K562 (cell line): Measurements from ENCODE around the gene SETD4. TPM values are rescaled to one million over a fixed set of nuclear protein-coding genes. Genes with fewer than 3 reads are reported as not detected.

Experiments
- CC2D1A ChIP-seq: fragments of 450-650 bp; IDR thresholded peaks from 2 replicates; pipeline ENCODE4 v1.6.1; 2017; ENCODE audit warnings: mild to moderate bottlenecking
- DEAF1 ChIP-seq: fragments of 450-650 bp; formaldehyde crosslinking; IDR thresholded peaks from 2 replicates; pipeline ENCODE4 v1.4.0; 2020; ENCODE audit warnings: mild to moderate bottlenecking, moderate library complexity
- FOXA3 ChIP-seq, 2 experiments: fragments of 450-650 bp in 1 of 2; sonication (generic) in 1 of 2; formaldehyde crosslinking; IDR thresholded peaks in 1 of 2; conservative IDR thresholded peaks in 1 of 2; 2 replicates each; pipeline versions ENCODE4 v1.4.0 to v1.8.0; 2020 to 2022; ENCODE audit warnings: mild to moderate bottlenecking in 2 of 2, missing genetic modification reagents in 1 of 2
- FUS ChIP-seq: fragments of 200-400 bp; formaldehyde crosslinking; optimal IDR thresholded peaks from 2 replicates; pipeline ENCODE3; 2017; ENCODE audit warnings: low read depth, low read length
- HDAC8 ChIP-seq: fragments of 450-650 bp; IDR thresholded peaks from 2 replicates; pipeline ENCODE4 v1.6.1; 2016; ENCODE audit warnings: mild to moderate bottlenecking, missing genetic modification characterization, moderate library complexity, missing compliant biosample characterization
- HMG20A ChIP-seq: fragments of 450-650 bp; formaldehyde crosslinking; conservative IDR thresholded peaks from 2 replicates; pipeline ENCODE4 v1.4.0; 2020; ENCODE audit warnings: mild to moderate bottlenecking, mixed read lengths
- ILF3 ChIP-seq: fragments of 450-650 bp; IDR thresholded peaks from 2 replicates; pipeline ENCODE4 v1.6.1; 2018; ENCODE audit warnings: antibody characterized with exemption, mild to moderate bottlenecking, moderate library complexity, borderline replicate concordance
- KAT2B ChIP-seq: IDR thresholded peaks from one replicate; pipeline ENCODE4 v1.6.1; 2012; ENCODE audit warnings: low read depth, mild to moderate bottlenecking, control low read depth, inconsistent platforms, low read length, moderate library complexity
- MED1 ChIP-seq: sonication (generic); formaldehyde crosslinking; IDR thresholded peaks from 2 replicates; pipeline ENCODE4 v1.8.1; 2023; ENCODE audit warnings: missing genetic modification reagents, borderline replicate concordance
- MEF2D ChIP-seq: conservative IDR thresholded peaks from 2 replicates; pipeline ENCODE4 v1.6.1; 2016; ENCODE audit warnings: low read depth, missing genetic modification characterization, missing compliant biosample characterization
- MTA3 ChIP-seq: fragments of 450-650 bp; formaldehyde crosslinking; IDR thresholded peaks from 2 replicates; pipeline ENCODE4 v1.6.1; 2017; ENCODE audit warnings: mild to moderate bottlenecking, borderline replicate concordance
- NFE2 ChIP-seq: IDR thresholded peaks from 2 replicates; pipeline ENCODE4 v1.6.1; 2014; ENCODE audit warnings: antibody characterized with exemption, low read depth
- RUNX1 ChIP-seq: sonication (generic); IDR thresholded peaks from 2 replicates; pipeline ENCODE4 v1.6.1; 2016; ENCODE audit warnings: antibody characterized with exemption, low read depth
- SPI1 ChIP-seq: IDR thresholded peaks from 2 replicates; pipeline ENCODE4 v1.6.1; 2011; ENCODE audit warnings: low read depth, low read length, control low read depth, borderline replicate concordance
- TCF15 ChIP-seq: fragments of 250-450 bp; sonication (Bioruptor Pico); IDR thresholded peaks from 2 replicates; pipeline ENCODE4 v1.8.0; 2022; ENCODE audit warnings: moderate library complexity, mild to moderate bottlenecking, inconsistent platforms
- ZNF121 ChIP-seq: sonication (generic); formaldehyde crosslinking; conservative IDR thresholded peaks from 2 replicates; pipeline ENCODE4 v1.8.0; 2022; ENCODE audit warnings: missing genetic modification reagents
- ZNF311 ChIP-seq: fragments of 250-450 bp; sonication (Bioruptor Pico); IDR thresholded peaks from 2 replicates; pipeline ENCODE4 v1.4.0; 2020; ENCODE audit warnings: mild to moderate bottlenecking, moderate library complexity
- ZNF324 ChIP-seq: fragments of 250-450 bp; sonication (Bioruptor Pico); IDR thresholded peaks from 2 replicates; pipeline ENCODE4 v1.4.0; 2020; ENCODE audit warnings: mild to moderate bottlenecking
- ZNF584 ChIP-seq: fragments of 200-800 bp; sonication (Bioruptor generic); IDR thresholded peaks from 2 replicates; pipeline ENCODE4 v1.6.1; 2016; ENCODE audit warnings: low read depth, mild to moderate bottlenecking, missing genetic modification characterization, missing compliant biosample characterization
- ZNF592 ChIP-seq: fragments of 450-650 bp; IDR thresholded peaks from 2 replicates; pipeline ENCODE4 v1.6.1; 2017; ENCODE audit warnings: antibody characterized with exemption, mild to moderate bottlenecking
- polyA plus RNA-seq, 8 experiments: library from polyadenylated mRNA; depleted of rRNA in 4 of 8; stranded (reverse) in 5 of 8; unstranded in 3 of 8; fragments of >200 nt; fragmentation: Nextera tagmentation in 2 of 8; fragmentation: Illumina TruSeq in 1 of 8; extraction: Ambion mirVana in 2 of 8; extraction: Trizol in 1 of 8; gene quantifications; 2 replicates each; pipeline versions ENCODE4 v1.2.1 to v1.2.3, GENCODE V29; 2011 to 2014; ENCODE audit warnings: inconsistent platforms in 1 of 8, missing spikeins in 1 of 8
- total RNA-seq, 7 experiments: library from RNA; depleted of rRNA in 6 of 7; stranded (reverse); fragments of >200 nt in 6 of 7; fragmentation: Illumina TruSeq in 2 of 7; extraction: Trizol in 2 of 7; gene quantifications; 2 replicates each; pipeline versions ENCODE4 v1.2.1 to v1.2.3, GENCODE V29; 2011 to 2021; ENCODE audit warnings: low replicate concordance in 1 of 7
- TF ChIP-seq, protein P1 (sequence below), 3 experiments: IDR thresholded peaks in 2 of 3; conservative IDR thresholded peaks in 1 of 3; 2 replicates each; pipeline ENCODE4 v1.5.1; 2011 to 2012; ENCODE audit warnings: low read length in 3 of 3, mild to moderate bottlenecking in 3 of 3, control low read depth in 2 of 3, improper control_type of control experiment in 1 of 3, inconsistent platforms in 1 of 3, low read depth in 1 of 3, mixed read lengths in 1 of 3, moderate library complexity in 1 of 3; ENCODE audit not compliant: insufficient read depth in 2 of 3

SETD4 gene
- total and polyA plus RNA-seq, 9 of the 15 experiments (the other 6 are each of a cell fraction or from before 2014, with no cell fraction given), result 16.1 to 51.3 (median 25.7) TPM

DNA sequence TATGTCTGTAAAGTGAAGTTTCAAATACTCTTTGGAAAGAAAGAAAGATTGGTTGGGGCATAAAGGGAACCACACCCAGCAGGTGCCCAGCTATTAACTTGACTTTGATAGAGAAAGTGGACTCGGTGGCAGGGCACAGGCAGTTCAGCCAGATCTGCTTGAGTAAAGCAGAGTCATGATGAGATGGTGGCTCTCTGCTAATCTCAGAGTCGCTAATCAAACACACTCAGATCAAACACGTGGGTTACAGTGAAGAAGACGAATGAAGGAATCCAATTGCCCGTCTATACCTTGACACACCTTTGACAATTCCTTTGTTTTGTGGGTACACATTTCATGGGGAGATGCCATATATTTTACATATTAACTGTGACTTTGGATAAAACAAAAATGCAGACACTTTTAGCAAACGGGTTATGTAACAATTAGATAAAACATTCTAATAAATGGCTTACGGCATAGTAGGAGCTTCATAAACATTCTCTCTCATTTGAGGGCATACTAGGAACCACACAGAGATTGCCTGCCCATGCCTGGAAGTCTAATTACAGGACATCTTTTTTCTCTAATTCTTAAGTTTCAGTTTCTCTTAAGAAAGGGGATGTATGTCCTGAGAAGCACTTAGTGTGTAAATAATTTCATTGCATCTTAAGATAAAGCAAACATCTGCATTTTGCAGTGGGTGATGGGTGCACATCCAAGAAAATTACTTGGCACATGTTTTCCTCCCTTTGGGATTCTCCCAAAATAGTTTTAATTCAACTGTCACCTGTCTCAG is 16.7 kb upstream of the SETD4 start (continued):
- TF ChIP-seq, protein P1, sequence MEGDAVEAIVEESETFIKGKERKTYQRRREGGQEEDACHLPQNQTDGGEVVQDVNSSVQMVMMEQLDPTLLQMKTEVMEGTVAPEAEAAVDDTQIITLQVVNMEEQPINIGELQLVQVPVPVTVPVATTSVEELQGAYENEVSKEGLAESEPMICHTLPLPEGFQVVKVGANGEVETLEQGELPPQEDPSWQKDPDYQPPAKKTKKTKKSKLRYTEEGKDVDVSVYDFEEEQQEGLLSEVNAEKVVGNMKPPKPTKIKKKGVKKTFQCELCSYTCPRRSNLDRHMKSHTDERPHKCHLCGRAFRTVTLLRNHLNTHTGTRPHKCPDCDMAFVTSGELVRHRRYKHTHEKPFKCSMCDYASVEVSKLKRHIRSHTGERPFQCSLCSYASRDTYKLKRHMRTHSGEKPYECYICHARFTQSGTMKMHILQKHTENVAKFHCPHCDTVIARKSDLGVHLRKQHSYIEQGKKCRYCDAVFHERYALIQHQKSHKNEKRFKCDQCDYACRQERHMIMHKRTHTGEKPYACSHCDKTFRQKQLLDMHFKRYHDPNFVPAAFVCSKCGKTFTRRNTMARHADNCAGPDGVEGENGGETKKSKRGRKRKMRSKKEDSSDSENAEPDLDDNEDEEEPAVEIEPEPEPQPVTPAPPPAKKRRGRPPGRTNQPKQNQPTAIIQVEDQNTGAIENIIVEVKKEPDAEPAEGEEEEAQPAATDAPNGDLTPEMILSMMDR (IDR thresholded peaks at IDR 0.05 in 2 of 3, conservative IDR thresholded peaks at IDR 0.05 in 1 of 3; ENCODE audit: insufficient read depth in 2 of 3, low read depth in 1 of 3, low read length in 3 of 3), result no peak
- TF ChIP-seq MEF2D (no peak), ILF3 (no peak), RUNX1 (no peak), ZNF311 (CRISPR knock-in tag) (no peak), KAT2B (no peak), CC2D1A (no peak), FOXA3 (CRISPR knock-in tag; conservative IDR thresholded peaks at IDR 0.05 in 1 of 2, IDR thresholded peaks at IDR 0.05 in 1 of 2) (no peak), DEAF1 (no peak), ZNF324 (CRISPR knock-in tag) (no peak), HMG20A (CRISPR knock-in tag) (no peak), TCF15 (CRISPR knock-in tag) (no peak), SPI1 (no peak), ZNF121 (CRISPR knock-in tag) (no peak), ZNF584 (CRISPR knock-in tag) (no peak), NFE2 (peak; percentile 86), FUS (no peak), MED1 (no peak), ZNF592 (peak; percentile 83), HDAC8 (tag) (no peak), MTA3 (no peak)
